HG03025 (cell line): Measurements from ENCODE around the gene METTL1.
"Not testable (repeated sequence)": the region's sequence is repeated elsewhere in the genome, so short reads cannot be mapped to it uniquely, and the experiment has no call there.

Experiments
- ATAC-seq: cut with Tn5 transposase; IDR thresholded peaks from one replicate; pipeline ENCODE4 v1.9.1; 2021; ENCODE audit warnings: mild to moderate bottlenecking, moderate library complexity; ENCODE audit not compliant: unreplicated experiment, low FRiP score

METTL1 gene

GRCh38 chr12:57726884-57727757 is 44.8 kb downstream of the METTL1 start:
- ATAC-seq = peak; percentile 6

DNA sequence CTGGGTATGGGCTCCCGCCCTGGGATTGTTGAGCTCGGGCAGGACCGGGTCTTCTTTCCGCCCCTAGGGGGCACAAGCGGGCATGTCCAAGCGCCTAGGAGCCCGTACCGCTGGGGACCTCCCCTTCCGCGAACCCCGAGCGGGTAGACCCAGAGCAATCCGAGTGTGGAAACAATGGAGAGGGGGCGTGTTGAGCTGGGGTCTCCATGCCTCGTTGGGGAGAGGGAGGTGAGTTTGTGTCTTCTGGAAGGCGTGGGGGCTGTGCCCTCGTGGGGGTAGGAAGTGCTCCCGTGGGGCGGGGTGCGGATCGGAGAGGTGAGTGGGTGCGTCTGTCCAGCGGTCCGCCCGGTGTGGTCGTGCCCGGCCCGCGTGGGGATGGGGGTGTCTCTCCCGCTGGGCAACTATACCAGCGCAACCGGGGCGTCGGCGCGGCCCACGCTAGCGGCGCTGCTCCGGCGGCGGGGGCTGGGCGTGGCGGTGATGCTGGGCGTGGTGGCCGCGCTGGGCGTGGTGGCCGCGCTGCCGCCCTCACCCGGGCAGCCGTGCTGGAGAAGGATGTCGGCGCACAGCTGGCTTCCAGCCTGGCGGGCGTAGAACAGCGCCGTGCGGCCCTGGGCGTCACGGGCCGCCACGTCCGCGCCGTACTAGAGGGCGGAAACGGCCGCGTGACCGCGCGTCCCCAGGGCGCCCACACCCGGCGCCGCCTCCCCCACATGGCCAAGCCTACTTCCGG is 45.6 kb downstream of the METTL1 start:
- ATAC-seq = peak; percentile 54

- no peak for ATAC-seq
These were observed 46.1 kb downstream of the METTL1 start for GRCh38 chr12:57725851-57726150.

- ATAC-seq = no peak
These were observed 46.8 kb downstream of the METTL1 start for GRCh38 chr12:57724936-57725740.

- ATAC-seq = no peak
These were observed 47.6 kb downstream of the METTL1 start for GRCh38 chr12:57724003-57724935.

DNA sequence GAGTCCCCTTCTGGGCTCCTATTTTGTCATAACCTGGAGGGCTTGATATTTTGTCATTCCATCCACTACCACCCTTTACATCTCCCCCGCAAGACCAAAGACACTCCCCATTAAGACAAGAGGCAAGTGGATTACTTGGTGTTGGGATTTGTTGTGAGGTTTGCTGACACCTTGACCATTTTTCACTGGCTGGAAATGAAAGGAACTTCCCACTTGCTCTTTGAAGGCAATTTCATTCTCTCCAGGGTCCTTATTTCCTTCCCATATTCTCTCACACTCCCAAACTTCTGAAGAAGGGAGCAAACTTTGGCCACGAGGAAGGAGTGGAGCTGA is 48.3 kb downstream of the METTL1 start:
- no peak for ATAC-seq

DNA sequence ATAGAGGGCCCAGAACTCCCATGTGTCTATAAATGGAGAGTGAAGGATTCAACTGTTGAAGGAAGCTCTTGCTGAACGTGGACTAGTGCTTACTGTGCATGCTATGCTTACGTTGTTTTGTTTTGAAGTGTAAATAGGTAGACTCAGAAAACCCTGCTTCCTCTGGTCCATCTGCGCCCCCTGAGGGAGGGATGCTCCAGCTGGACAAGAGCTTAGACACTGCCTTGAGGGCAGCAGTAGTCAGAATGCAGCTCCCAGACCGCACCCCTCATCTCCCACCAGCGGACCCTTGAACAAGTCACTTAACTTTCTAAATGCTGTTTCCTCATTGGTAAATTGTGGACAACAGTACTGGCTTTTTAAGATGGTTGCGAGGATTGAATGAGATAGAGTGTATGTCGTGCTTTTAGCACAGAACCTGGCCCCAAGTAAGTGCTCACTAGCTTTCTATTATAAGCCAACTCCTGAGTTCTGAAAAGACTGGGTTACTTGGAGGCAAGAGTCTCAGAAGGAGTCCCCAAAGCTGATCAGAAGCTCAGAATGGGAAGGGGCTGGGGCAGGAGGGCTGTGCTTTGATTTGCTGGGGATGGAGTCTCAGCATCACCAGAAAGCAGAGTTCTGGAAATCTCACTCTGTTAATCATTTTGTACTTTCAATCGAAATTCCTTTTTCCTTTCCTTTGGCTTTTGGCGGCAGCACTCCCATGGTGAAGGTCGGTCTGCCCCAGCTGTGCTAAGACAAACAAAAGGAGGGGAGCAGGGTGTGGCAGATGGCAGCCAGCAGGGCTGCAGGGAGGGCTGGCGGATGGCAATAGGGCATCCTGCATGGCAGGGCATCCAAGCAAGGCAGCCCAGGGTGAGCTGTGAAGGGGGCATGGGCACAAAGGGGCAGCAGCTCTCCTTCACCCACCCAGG is 48.9 kb downstream of the METTL1 start:
- ATAC-seq = no peak

DNA sequence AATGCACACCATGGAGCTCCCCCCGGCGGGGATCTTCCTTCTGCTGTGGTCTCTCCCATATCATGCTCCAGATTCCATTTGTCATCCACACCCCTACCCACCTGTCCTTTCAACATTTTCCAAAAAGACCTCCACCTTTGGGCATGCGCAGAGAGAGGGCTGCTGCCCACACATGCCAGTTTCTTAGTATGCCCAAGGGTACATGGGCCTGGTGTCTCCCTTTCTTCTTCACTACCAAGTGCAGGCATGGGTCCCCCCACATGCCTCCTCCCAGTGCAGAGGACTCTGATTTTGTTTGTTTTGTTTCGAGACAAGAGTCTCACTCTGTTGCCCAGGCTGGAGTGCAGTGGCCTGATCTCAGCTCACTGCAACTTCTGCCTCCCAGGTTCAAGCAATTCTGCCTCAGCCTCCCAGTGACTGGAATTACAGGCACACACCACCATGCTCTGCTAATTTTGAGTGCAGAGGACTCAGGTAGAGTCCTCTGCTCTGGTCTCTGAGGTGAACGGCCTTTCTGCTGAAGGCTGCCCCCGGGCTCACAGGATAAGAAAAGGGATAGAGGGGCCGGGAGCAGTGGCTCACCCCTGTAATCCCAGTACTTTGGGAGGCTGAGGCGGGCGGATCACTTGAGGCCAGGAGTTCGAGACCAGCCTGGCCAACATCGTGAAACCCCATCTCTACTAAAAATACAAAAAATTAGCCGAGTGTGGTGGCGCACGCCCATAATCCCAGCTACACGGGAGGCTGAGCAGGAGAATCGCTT is 49.9 kb downstream of the METTL1 start:
- ATAC-seq = not testable (repeated sequence)

- no peak for ATAC-seq
These were observed 51.0 kb downstream of the METTL1 start for GRCh38 chr12:57720606-57721595.

DNA sequence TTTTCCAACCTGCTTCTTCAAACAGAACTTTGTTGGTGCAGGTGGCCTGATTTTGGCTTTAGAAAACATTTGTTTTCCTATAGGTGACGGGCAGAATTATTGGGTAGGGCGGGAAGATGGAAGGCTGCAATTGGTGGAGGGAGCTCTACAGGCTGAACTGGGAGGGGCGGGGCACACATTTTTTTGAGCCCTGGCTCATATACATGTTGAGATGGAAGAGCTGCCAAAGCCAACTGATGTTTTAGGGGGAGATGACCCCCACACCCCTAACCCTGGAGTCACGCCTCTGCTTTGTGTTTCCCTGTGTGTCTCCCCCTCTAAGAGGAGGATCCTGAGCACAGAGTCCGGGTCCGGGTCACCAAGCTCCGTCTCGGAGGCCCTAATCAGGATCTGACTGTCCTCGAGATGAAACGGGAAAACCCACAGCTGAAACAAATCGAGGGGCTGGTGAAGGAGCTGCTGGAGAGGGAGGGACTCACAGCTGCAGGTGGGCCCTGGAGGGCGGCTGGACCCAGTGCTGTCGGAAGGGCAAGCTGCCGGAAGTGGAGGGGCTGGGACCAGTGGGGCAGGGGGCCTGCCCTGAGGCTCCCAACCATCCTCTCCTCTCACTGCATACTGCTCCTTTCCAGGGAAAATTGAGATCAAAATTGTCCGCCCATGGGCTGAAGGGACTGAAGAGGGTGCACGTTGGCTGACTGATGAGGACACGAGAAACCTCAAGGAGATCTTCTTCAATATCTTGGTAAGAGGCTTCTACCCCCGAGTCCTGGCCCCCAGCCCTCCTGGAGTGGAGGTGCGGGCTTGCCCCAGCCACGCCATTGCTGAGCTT is 51.9 kb downstream of the METTL1 start:
- no peak for ATAC-seq

DNA sequence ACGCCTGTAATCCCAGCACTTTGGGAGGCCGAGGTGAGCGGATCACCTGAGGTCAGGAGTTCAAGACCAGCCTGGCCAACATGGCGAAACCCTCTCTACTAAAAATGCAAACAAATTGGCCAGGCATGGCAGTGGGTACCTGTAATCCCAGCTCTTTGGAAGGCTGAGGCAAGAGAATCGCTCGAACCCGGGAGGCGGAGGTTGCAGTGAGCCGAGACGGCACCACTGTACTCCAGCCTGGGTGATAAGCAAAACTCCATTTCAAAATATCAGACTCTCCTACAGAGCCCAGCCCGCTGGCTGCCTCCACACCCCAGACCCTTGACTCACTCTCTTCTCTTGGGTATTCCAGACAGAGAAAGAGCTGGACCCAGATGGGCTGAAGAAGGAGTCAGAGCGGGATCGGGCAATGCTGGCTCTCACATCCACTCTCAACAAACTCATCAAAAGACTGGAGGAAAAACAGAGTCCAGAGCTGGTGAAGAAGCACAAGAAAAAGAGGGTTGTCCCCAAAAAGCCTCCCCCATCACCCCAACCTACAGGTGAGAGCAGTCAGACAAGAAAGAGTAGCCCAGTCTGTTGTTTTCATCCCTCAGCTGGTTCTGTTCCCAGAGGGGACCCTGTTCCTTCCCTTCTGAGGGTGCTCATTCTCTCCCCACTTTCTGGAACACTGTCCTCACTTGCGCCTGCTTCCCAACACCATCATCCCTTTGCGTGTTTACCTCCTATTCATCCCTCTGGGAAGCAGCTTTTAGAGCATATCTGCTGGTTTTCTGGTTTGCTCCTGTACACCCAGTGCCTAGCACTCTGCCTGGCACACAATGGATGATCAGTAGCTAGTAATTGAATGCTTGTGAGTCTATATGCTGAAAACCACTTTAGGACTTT is 53.0 kb downstream of the METTL1 start:
- ATAC-seq = no peak
